ENCODE data around the gene BPIFB1. TPM values are rescaled to one million over a fixed set of nuclear protein-coding genes. Genes with fewer than 3 reads are reported as not detected.

BPIFB1 gene
- total and polyA plus RNA-seq, 2 of the 13 experiments (the other 11 are each of a cell fraction or from before 2014, with no cell fraction given), result 0.82 to 4.4 TPM

DNA sequence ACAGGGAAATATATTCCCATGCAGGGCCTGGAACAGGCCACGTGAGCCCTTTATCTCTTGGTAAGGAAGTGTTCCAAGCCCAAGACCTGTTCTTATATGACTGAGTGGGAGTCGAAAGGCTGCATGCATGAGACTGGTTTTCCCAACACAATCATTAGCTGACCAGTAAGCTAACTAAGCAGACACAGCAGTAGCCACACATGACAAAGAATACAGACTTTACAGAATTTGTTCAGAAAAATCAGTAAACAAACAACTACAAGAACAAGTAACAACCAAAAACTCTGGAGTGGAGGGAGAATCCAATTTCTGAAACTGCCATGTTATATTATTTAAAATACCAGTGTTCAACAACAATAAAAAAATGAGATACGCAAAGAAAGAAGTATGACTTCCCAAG lies 30.6 kb upstream of the BPIFB1 start:
- in situ Hi-C loops (cut with HindIII; ENCODE audit: extremely low pct_ligation_motif_present, low pct_unique_long_range_greater_than_20kb) (no loop called here), intact Hi-C loops (cut with micrococcal nuclease; ENCODE audit: unreplicated experiment) (no loop called here)
- H3K9me3 ChIP-seq (ENCODE audit: low read length), result no peaks in the 10 kb centered on the region
- FAIRE-seq, result no peak
- POLR2A ChIA-PET, result no interaction called here
- H3K36me3 ChIP-seq (replicated peaks in 1 of 2; ENCODE audit: control insufficient read depth in 1 of 2, insufficient read depth in 2 of 2, low read length in 2 of 2), result no peaks in the 10 kb centered on the region
- no peak overlapping the region for H3K4me3 ChIP-seq (replicated peaks in 1 of 3; ENCODE audit: insufficient read depth in 1 of 3, low read depth in 2 of 3, low read length in 3 of 3)
- no peak overlapping the region for H3K27ac ChIP-seq (ENCODE audit: extremely low read length, insufficient read depth, low read length)
- no peaks in the 10 kb centered on the region for H4K20me1 ChIP-seq (ENCODE audit: insufficient read depth, low read length)
- no peak for DNase-seq (ENCODE audit: low spot score)
- H3K79me2 ChIP-seq (ENCODE audit: insufficient read depth, low read length), result no peaks in the 10 kb centered on the region
- 0 out of 5 replicates have a peak, but pooled peaks cover 0 to 3% of the 10 kb centered on the region in 2 experiments for H3K27me3 ChIP-seq (ENCODE audit: control insufficient read depth in 1 of 2, insufficient read depth in 2 of 2, low read length in 2 of 2)
- 33% methylated on average over 3 of the region's 3 CpGs for WGBS (ENCODE audit: low lambda C conversion rate)
- H3K4me2 ChIP-seq (ENCODE audit: low read depth, low read length), result no peak overlapping the region
- H2AFZ ChIP-seq (ENCODE audit: low read length), result no peak overlapping the region
- no peak overlapping the region for H3K9ac ChIP-seq (ENCODE audit: insufficient read depth, low read depth, low read length)
- CTCF ChIA-PET (ENCODE audit: low intra/inter-chr PET ratio, low total read pairs), result no interaction called here
- TF ChIP-seq NFE2L2 (IDR thresholded peaks at IDR 0.05; ENCODE audit: low read length) (no peak), ISL2 (CRISPR knock-in tag; IDR thresholded peaks at IDR 0.05) (no peak), IRX3 (CRISPR knock-in tag; IDR thresholded peaks at IDR 0.05; ENCODE audit: borderline replicate concordance, low read depth) (no peak), BRD4 (CRISPR knock-in tag; IDR thresholded peaks at IDR 0.05) (no peak), ZNF225 (CRISPR knock-in tag; IDR thresholded peaks at IDR 0.05) (no peak), ZNF564 (CRISPR knock-in tag; IDR thresholded peaks at IDR 0.05) (no peak), ZMYM3 (CRISPR knock-in tag; IDR thresholded peaks at IDR 0.05) (no peak), GTF2F1 (IDR thresholded peaks at IDR 0.05; ENCODE audit: low read length) (no peak), NR2C2 (CRISPR knock-in tag; IDR thresholded peaks at IDR 0.05; ENCODE audit: borderline replicate concordance) (no peak), MBNL3 (CRISPR knock-in tag; conservative IDR thresholded peaks at IDR 0.05) (no peak), EED (CRISPR knock-in tag; IDR thresholded peaks at IDR 0.05) (no peak), BRCA1 (CRISPR knock-in tag; IDR thresholded peaks at IDR 0.05) (no peak), ZNF501 (CRISPR knock-in tag; IDR thresholded peaks at IDR 0.05) (no peak)
- TF ChIP-seq, protein P1, sequence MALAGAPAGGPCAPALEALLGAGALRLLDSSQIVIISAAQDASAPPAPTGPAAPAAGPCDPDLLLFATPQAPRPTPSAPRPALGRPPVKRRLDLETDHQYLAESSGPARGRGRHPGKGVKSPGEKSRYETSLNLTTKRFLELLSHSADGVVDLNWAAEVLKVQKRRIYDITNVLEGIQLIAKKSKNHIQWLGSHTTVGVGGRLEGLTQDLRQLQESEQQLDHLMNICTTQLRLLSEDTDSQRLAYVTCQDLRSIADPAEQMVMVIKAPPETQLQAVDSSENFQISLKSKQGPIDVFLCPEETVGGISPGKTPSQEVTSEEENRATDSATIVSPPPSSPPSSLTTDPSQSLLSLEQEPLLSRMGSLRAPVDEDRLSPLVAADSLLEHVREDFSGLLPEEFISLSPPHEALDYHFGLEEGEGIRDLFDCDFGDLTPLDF (CRISPR knock-in tag; IDR thresholded peaks at IDR 0.05), result no peak
- TF ChIP-seq, protein P2, sequence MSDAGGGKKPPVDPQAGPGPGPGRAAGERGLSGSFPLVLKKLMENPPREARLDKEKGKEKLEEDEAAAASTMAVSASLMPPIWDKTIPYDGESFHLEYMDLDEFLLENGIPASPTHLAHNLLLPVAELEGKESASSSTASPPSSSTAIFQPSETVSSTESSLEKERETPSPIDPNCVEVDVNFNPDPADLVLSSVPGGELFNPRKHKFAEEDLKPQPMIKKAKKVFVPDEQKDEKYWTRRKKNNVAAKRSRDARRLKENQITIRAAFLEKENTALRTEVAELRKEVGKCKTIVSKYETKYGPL (CRISPR knock-in tag; IDR thresholded peaks at IDR 0.05), result no peak
- no TSS peak for BruUV-seq (replicated peaks)
- no peaks in the 10 kb centered on the region for H3K4me1 ChIP-seq (ENCODE audit: insufficient read depth, low read length)
- no peak for ATAC-seq

Data from HepG2 (cell line).